ENCODE measurements around the gene TICAM1. TPM values are rescaled to one million over a fixed set of nuclear protein-coding genes. Genes with fewer than 3 reads are reported as not detected.

The TICAM1 gene
- total and polyA plus RNA-seq, 2 of the 13 experiments (the other 11 are each of a cell fraction or from before 2014, with no cell fraction given), result 0.33 to 0.95 TPM

- no peak for TF ChIP-seq ZNF800 (CRISPR knock-in tag; IDR thresholded peaks at IDR 0.05)
- TF ChIP-seq HMG20A (CRISPR knock-in tag; IDR thresholded peaks at IDR 0.05; ENCODE audit: borderline replicate concordance), result no peak
- TF ChIP-seq ZNF644 (CRISPR knock-in tag; IDR thresholded peaks at IDR 0.05; ENCODE audit: low read depth), result 0 out of 2 replicates have a peak, but pooled peaks have one; percentile 27
- TF ChIP-seq ZZZ3 (CRISPR knock-in tag; IDR thresholded peaks at IDR 0.05; ENCODE audit: borderline replicate concordance), result 0 out of 2 replicates have a peak, but pooled peaks have one; percentile 40
- no peak for TF ChIP-seq SNAPC4 (CRISPR knock-in tag; IDR thresholded peaks at IDR 0.05)
- no peak for TF ChIP-seq HNRNPUL1 (IDR thresholded peaks at IDR 0.05; ENCODE audit: low read depth, low read length)
- 0 out of 2 replicates have a peak, but pooled peaks have one; percentile 20 for TF ChIP-seq ZNF563 (CRISPR knock-in tag; IDR thresholded peaks at IDR 0.05)
- TF ChIP-seq ZNF33B (CRISPR knock-in tag; IDR thresholded peaks at IDR 0.05), result no peak
- TF ChIP-seq ZNF546 (CRISPR knock-in tag; conservative IDR thresholded peaks at IDR 0.05), result no peak
- TF ChIP-seq GLMP (CRISPR knock-in tag; IDR thresholded peaks at IDR 0.05; ENCODE audit: borderline replicate concordance), result no peak
- TF ChIP-seq ZNF562 (CRISPR knock-in tag; IDR thresholded peaks at IDR 0.05; ENCODE audit: borderline replicate concordance), result no peak
- TF ChIP-seq EED (CRISPR knock-in tag; IDR thresholded peaks at IDR 0.05), result no peak; the same call in 1 of the 2 replicates
- TF ChIP-seq ZNF510 (CRISPR knock-in tag; IDR thresholded peaks at IDR 0.05; ENCODE audit: low read depth), result 0 out of 2 replicates have a peak, but pooled peaks have one; percentile 6
- no peak for TF ChIP-seq FOXA1 (IDR thresholded peaks at IDR 0.05)
- TF ChIP-seq FOXA1 (CRISPR knock-in tag; IDR thresholded peaks at IDR 0.05), result peak; percentile 73
- no peak for TF ChIP-seq GABPA (IDR thresholded peaks at IDR 0.05; ENCODE audit: low read depth, low read length)
- TF ChIP-seq GABPA (CRISPR knock-in tag; IDR thresholded peaks at IDR 0.05; ENCODE audit: low read depth), result 0 out of 2 replicates have a peak, but pooled peaks have one; percentile 13
- no peak for TF ChIP-seq SMYD3 (CRISPR knock-in tag; IDR thresholded peaks at IDR 0.05)
- 0 out of 2 replicates have a peak, but pooled peaks have one; percentile 18 for TF ChIP-seq MYC (CRISPR knock-in tag; IDR thresholded peaks at IDR 0.05; ENCODE audit: borderline replicate concordance)
- no peak for TF ChIP-seq SP2 (CRISPR knock-in tag; IDR thresholded peaks at IDR 0.05)
- no peak; the same call in 1 of the 2 replicates for TF ChIP-seq ZNF605 (CRISPR knock-in tag; IDR thresholded peaks at IDR 0.05)
- TF ChIP-seq RXRA (CRISPR knock-in tag; IDR thresholded peaks at IDR 0.05), result peak; percentile 88; the same call in 1 of the 2 replicates
- TF ChIP-seq ZMYM2 (CRISPR knock-in tag; IDR thresholded peaks at IDR 0.05), result no peak
- 0 out of 2 replicates have a peak, but pooled peaks have one; percentile 15 for TF ChIP-seq HOXA3 (CRISPR knock-in tag; IDR thresholded peaks at IDR 0.05)
Observed at GRCh38 chr19:4866595-4867424, 35.3 kb upstream of the TICAM1 start (continued).

Measured in HepG2 (cell line).